Heart left ventricle (tissue), 16 donors: ENCODE measurements around the gene VPS13C. TPM values are rescaled to one million over a fixed set of nuclear protein-coding genes. Genes with fewer than 3 reads are reported as not detected.

Experiments used
- ATAC-seq, 4 donors: fragments of 200-7000 bp; cut with Tn5 transposase; one replicate each; pipeline ENCODE4 v1.9.1; 2020 to 2022; ENCODE audit warnings: moderate library complexity in 4 of 4, mild to moderate bottlenecking in 3 of 4, moderate number of reproducible peaks in 1 of 4
- DNase-seq, 5 donors: peaks; one replicate each; pipeline ENCODE4 v3.0.0-alpha.2; 2020
- H3K27ac ChIP-seq, 12 donors: fragments of 200-600 bp; sonication (generic) in 4 of 12; one replicate each; pipeline versions ENCODE4 v1.5.0 to v1.8.0; 2016 to 2022; ENCODE audit warnings: mild to moderate bottlenecking in 2 of 12
- H3K27me3 ChIP-seq, 9 donors: fragments of 200-600 bp; sonication (generic) in 2 of 9; one replicate each; pipeline versions ENCODE4 v1.5.1 to v1.8.0; 2016 to 2022; ENCODE audit warnings: mild to moderate bottlenecking in 3 of 9
- H3K36me3 ChIP-seq, 9 donors: fragments of 200-600 bp; sonication (generic) in 2 of 9; one replicate each; pipeline versions ENCODE4 v1.5.0 to v1.8.0; 2018 to 2022; ENCODE audit warnings: mild to moderate bottlenecking in 2 of 9
- H3K4me1 ChIP-seq, 12 donors: fragments of 200-600 bp; sonication (generic) in 4 of 12; one replicate each; pipeline versions ENCODE4 v1.5.0 to v1.8.0; 2016 to 2022; ENCODE audit warnings: mild to moderate bottlenecking in 3 of 12
- H3K4me3 ChIP-seq, 12 donors: fragments of 200-600 bp; sonication (generic) in 4 of 12; one replicate each; pipeline versions ENCODE4 v1.5.0 to v1.8.0; 2017 to 2022; ENCODE audit warnings: mild to moderate bottlenecking in 9 of 12, moderate library complexity in 4 of 12
- H3K9me3 ChIP-seq, 12 donors: fragments of 200-600 bp; sonication (generic) in 4 of 12; one replicate each; pipeline versions ENCODE4 v1.5.0 to v1.8.0; 2016 to 2022; ENCODE audit warnings: mild to moderate bottlenecking in 1 of 12
- CTCF ChIP-seq, 12 donors: fragments of 200-600 bp; sonication (generic) in 4 of 12; IDR thresholded peaks; one replicate each; pipeline versions ENCODE4 v1.5.0 to v1.8.0; 2018 to 2022; ENCODE audit warnings: antibody characterized with exemption in 12 of 12, mild to moderate bottlenecking in 5 of 12
- POLR2A ChIP-seq, 2 donors: fragments of 450-650 bp; IDR thresholded peaks; one replicate each; pipeline ENCODE4 v1.6.1; 2017; ENCODE audit warnings: antibody characterized with exemption in 2 of 2, mild to moderate bottlenecking in 2 of 2, moderate library complexity in 2 of 2
- WGBS, 4 donors: extraction: QIAGEN DNeasy Blood & Tissue Kit in 2 of 4; methylation state at CpG; one replicate each; pipeline versions ENCODE4 v1.1.5 to v1.1.7; 2013 to 2018; 5-methylcytosine and 5-hydroxymethylcytosine counted together
- intact Hi-C, 10 donors: fragments of 100-400 bp; cut with DNase I; formaldehyde crosslinking; loops; one replicate each; pipeline versions ENCODE4 v1.11.1 to v1.14.2; 2022
- long read RNA-seq, 3 donors: library from polyadenylated mRNA; unstranded; transcript quantifications; one replicate each; pipeline ENCODE4 v2.0.0, GENCODE V29; 2020 to 2021
- polyA plus RNA-seq, 2 donors: library from polyadenylated mRNA; stranded (reverse); fragments of 200-250 nt; gene quantifications; one replicate each; pipeline ENCODE4 v1.2.3, GENCODE V29; 2013
- total RNA-seq, 9 donors: library from RNA; depleted of rRNA in 2 of 9; stranded (reverse); fragments of >200 nt in 2 of 9; fragmentation: NEBNext Ultra II Directional in 3 of 9; extraction: Animal tissue kit (Norgen Biotek cat#: 25700) in 3 of 9; gene quantifications; one replicate each; pipeline versions ENCODE4 v1.1.0 to v1.2.4, GENCODE V29; 2016 to 2023
- donor health status: ischemic (EF 13 %, LVEDD 7.1; RV severe dilation, severe dysfunction).
- donor health status: healthy with polysubstance abuse.
- donor health status: DM: no; HTN: yes; CAD: no.
- donor health status: DM: no; HTN: no; CAD: no.
- donor health status: ischemic (EF 25% LVEDD 6.9; RV normal size, moderate dysfunction).
- donor health status: ischemic (EF 25% LVEDD 5.7; RV mildly dilated, moderate dysfunction).
- donor health status: healthy.
- donor health status: DM: yes; HTN: yes; CAD: no.
- donor health status: ischemic (EF 35%, LVEDD 5.7; RV mildly dilated, moderate dysfunction).
- donor health status: nonischemic (EF 11% LVEDD 7.7; RV severe dilation, severe dysfunction).
- donor health status: DM: yes; HTN: yes; CAD: no.
- donor health status: PGD.
- donor health status: ischemic (EF 29% LVEDD 5.4; RV normal size, mild dysfunction).
- donor health status: nonischemic (EF 23%, LVEDD 6.1; RV moderate dilation, normal function).

VPS13C gene
- 10 to 100 TPM; 29.7 to 70.1 (median 39.4) TPM for total RNA-seq
- polyA plus RNA-seq, result 10 to 100 TPM in 1 of 2 donors, 1 to 10 TPM in 1; 9.8 to 12.3 TPM
- long read RNA-seq, donor 1, partial matches to known transcripts, result 6 of 8 reads
- long read RNA-seq, donor 1, other reads (novel, unspliced or antisense), result 2 of 8 reads
- long read RNA-seq, donor 2, partial matches to known transcripts, result 40 of 44 reads
- long read RNA-seq, donor 2, other reads (novel, unspliced or antisense), result 4 of 44 reads
- long read RNA-seq, donor 3, partial matches to known transcripts, result 17 of 18 reads
- long read RNA-seq, donor 3, other reads (novel, unspliced or antisense), result 1 of 18 reads

- intact Hi-C loops, result loop anchor here in 2 of 10 donors (10.0 kb wide), 2 partner anchors 86 to 244 kb away; no protein-coding TSS in a partner anchor
- Histone ChIP-seq H3K4me1 (peaks cover 0 to 41% (median 14%) of the 10 kb centered on the region in 12 donors), H3K36me3 (no peaks in the 10 kb centered on the region), H3K4me3 (peak within 1 kb of the TSS; percentile 62 to 99 (median 92)), H3K27ac (peak within 1 kb of the TSS; percentile 62 to 99 (median 88)), H3K27me3 (no peaks in the 10 kb centered on the region), H3K9me3 (no peaks in the 10 kb centered on the region)
- TF ChIP-seq POLR2A (IDR thresholded peaks at IDR 0.05) (peak in 1 of 2 donors; percentile 83), CTCF (IDR thresholded peaks at IDR 0.05) (peak; percentile 48 to 94 (median 76))
- peak; percentile 99 for ATAC-seq
- 0 to 1% (median 1%) methylated on average over 29 to 73 of the region's 73 CpGs for WGBS, 4 donors
- DNase-seq, result peak; percentile 93 to 96 (median 94)
These were observed at the start of gene VPS13C for GRCh38 chr15:62060113-62060895. Gene VPS13C, minus strand, starts transcription at chr15:62060447. Its CDS starts 73 bp downstream, at chr15:62060374.

DNA sequence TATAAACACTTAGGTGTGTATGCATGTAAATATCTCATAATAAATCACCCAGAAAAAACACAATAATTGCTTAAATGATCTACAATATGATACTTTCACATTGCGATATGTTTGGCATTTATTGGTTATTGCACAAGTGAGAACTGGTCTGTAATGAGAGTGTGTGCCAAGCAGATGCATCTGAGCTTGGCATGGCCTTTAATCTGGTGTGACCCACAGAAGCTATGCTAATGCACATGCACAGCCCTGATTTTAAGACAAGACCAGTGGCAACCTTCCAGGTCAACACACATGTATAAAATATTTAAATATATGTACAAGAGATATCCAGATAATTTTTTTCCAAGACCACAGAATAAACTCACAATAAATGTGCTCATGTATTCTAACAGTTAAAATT lies 49.2 kb upstream of the VPS13C start:
- no peaks in the 10 kb centered on the region for H3K36me3 ChIP-seq
- intact Hi-C loops, result no loop called here
- 92 to 97% (median 96%) methylated on average over 1 of the region's 1 CpG for WGBS, 4 donors
- ATAC-seq (no peak), DNase-seq (no peak)
- H3K4me1 ChIP-seq, result peaks cover 0 to 16% (median 3%) of the 10 kb centered on the region in 12 donors
- no peak for TF ChIP-seq POLR2A (IDR thresholded peaks at IDR 0.05)
- TF ChIP-seq CTCF (IDR thresholded peaks at IDR 0.05), result no peak
- H3K27me3 ChIP-seq, result no peaks in the 10 kb centered on the region
- H3K27ac ChIP-seq, result peak overlapping the region in 1 of 12 donors; percentile 2
- no peak overlapping the region for H3K4me3 ChIP-seq
- no peaks in the 10 kb centered on the region for H3K9me3 ChIP-seq

GRCh38 chr15:62108411-62108810 lies 48.2 kb upstream of the VPS13C start:
- H3K36me3 ChIP-seq, result no peaks in the 10 kb centered on the region
- WGBS, 4 donors, result 47 to 59% (median 54%) methylated on average over 2 of the region's 2 CpGs
- intact Hi-C loops, result no loop called here
- H3K4me1 ChIP-seq, result peaks cover 0 to 16% (median 3%) of the 10 kb centered on the region in 12 donors
- ATAC-seq, result no peak
- TF ChIP-seq CTCF (IDR thresholded peaks at IDR 0.05) (no peak), POLR2A (IDR thresholded peaks at IDR 0.05) (no peak)
- DNase-seq, result no peak
- H3K4me3 ChIP-seq, result no peak overlapping the region
- H3K27me3 ChIP-seq, result no peaks in the 10 kb centered on the region
- H3K9me3 ChIP-seq, result no peaks in the 10 kb centered on the region
- no peak overlapping the region for H3K27ac ChIP-seq

DNA sequence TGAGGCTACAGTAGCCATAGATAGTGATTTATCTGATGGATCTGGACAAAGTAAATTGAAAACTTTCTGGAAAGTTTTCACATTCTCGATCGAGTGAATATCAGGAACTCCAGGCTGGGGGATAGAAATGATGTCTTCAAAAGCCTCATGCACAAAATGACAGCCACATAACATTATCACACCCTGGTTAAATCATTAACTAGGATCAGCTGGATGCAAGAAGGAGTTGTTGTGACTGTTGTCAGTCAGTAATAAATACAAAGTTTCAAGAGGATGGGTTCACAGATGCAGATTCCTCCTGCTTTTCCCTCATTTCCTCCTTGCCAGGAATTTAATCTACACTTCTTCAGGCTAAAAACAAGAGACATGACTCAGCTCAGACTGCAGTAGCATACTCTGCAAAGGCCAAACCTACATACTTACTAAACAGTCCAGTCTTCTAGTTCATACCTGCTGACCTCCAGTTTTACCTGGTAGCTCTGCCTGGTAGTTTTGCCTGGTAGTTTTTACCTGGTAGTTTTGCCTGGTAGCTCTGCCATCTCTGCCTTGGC lies 47.4 kb upstream of the VPS13C start:
- Histone ChIP-seq H3K9me3 (no peaks in the 10 kb centered on the region), H3K4me3 (no peak overlapping the region), H3K27me3 (no peaks in the 10 kb centered on the region), H3K36me3 (no peaks in the 10 kb centered on the region), H3K27ac (no peak overlapping the region), H3K4me1 (peaks cover 0 to 16% (median 3%) of the 10 kb centered on the region in 12 donors)
- ATAC-seq (no peak), DNase-seq (no peak)
- WGBS, 4 donors, result 76 to 88% (median 85%) methylated on average over 2 of the region's 2 CpGs
- TF ChIP-seq POLR2A (IDR thresholded peaks at IDR 0.05), result no peak
- TF ChIP-seq CTCF (IDR thresholded peaks at IDR 0.05), result no peak
- intact Hi-C loops, result no loop called here
